BLaER1 (cell line): ENCODE results near the gene FIGN.

Source experiments
- H3K27ac ChIP-seq: shearing (Covaris generic); formaldehyde crosslinking; 2 replicates; pipeline ENCODE4 v1.8.1; 2022
- H3K27me3 ChIP-seq: shearing (Covaris generic); formaldehyde crosslinking; 2 replicates; pipeline ENCODE4 v1.8.1; 2022
- H3K36me3 ChIP-seq: shearing (Covaris generic); formaldehyde crosslinking; 2 replicates; pipeline ENCODE4 v1.8.1; 2022
- H3K4me1 ChIP-seq: shearing (Covaris generic); formaldehyde crosslinking; 2 replicates; pipeline ENCODE4 v1.8.1; 2022
- H3K4me2 ChIP-seq: shearing (Covaris generic); formaldehyde crosslinking; 2 replicates; pipeline ENCODE4 v1.8.1; 2022
- H3K4me3 ChIP-seq: shearing (Covaris generic); formaldehyde crosslinking; 2 replicates; pipeline ENCODE4 v1.8.1; 2022
- H3K9ac ChIP-seq: shearing (Covaris generic); formaldehyde crosslinking; 2 replicates; pipeline ENCODE4 v1.8.1; 2022
- H3K9me3 ChIP-seq: shearing (Covaris generic); formaldehyde crosslinking; 2 replicates; pipeline ENCODE4 v1.8.1; 2022
- H4K20me1 ChIP-seq: shearing (Covaris generic); formaldehyde crosslinking; 2 replicates; pipeline ENCODE4 v1.8.1; 2022
- Cebpa-rat ChIP-seq: shearing (Covaris generic); IDR thresholded peaks from 2 replicates; pipeline ENCODE4 v1.8.1; 2022

Gene FIGN

DNA sequence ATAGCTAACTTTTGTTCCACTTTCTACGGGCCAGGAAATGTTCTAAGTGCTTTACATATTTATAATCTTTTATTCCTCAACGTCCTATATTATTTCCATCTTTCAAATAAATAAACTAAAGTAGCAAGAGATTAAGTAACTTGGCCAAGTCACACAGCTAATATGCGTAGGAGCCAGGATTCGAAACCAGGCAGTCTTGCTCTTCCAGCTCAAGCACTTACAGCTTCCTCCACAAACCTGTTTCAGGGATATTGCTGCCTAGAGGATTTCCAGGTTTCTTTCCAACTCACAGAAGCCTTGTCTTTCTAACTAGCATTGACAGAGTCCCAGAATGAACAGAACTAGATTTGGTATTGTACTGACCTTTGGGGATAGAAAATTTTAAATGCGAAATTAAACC, 102.5 kb downstream of the FIGN start:
- no peak overlapping the region for H3K27ac ChIP-seq
- no peaks in the 10 kb centered on the region for H3K9me3 ChIP-seq
- H3K4me3 ChIP-seq = no peak overlapping the region
- no peaks in the 10 kb centered on the region for H3K36me3 ChIP-seq
- H3K4me1 ChIP-seq = no peaks in the 10 kb centered on the region
- H3K9ac ChIP-seq = no peak overlapping the region
- no peaks in the 10 kb centered on the region for H4K20me1 ChIP-seq
- no peak for TF ChIP-seq Cebpa-rat
- no peaks in the 10 kb centered on the region for H3K27me3 ChIP-seq
- H3K4me2 ChIP-seq = no peak overlapping the region

DNA sequence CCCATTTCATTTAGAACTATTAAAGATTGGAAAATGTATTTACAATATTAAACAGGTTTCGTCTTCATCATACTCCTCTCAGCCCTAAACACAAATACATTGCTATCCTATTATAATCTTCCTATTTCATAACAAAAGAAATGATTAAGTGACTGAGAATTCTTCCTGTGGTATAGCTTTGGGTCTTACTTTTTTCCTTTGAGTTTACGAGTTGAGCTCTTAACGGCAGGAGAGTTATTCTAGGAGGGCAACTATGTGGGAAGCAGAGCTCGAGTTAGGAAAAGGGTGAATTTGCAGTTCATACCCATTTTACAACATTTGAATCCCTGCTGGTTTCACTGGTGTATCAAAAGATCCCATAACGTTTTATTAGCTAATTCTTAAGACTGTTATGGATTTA, 105.0 kb downstream of the FIGN start:
- Histone ChIP-seq H3K36me3 (no peaks in the 10 kb centered on the region), H3K4me3 (no peak overlapping the region), H3K9me3 (no peaks in the 10 kb centered on the region), H3K4me1 (no peaks in the 10 kb centered on the region), H3K27ac (no peak overlapping the region), H3K9ac (no peak overlapping the region), H3K27me3 (no peaks in the 10 kb centered on the region), H3K4me2 (no peak overlapping the region), H4K20me1 (no peaks in the 10 kb centered on the region)
- no peak for TF ChIP-seq Cebpa-rat

- TF ChIP-seq Cebpa-rat = no peak
- Histone ChIP-seq H3K27me3 (no peaks in the 10 kb centered on the region), H3K4me1 (no peaks in the 10 kb centered on the region), H3K4me2 (no peak overlapping the region), H4K20me1 (no peaks in the 10 kb centered on the region), H3K9me3 (no peaks in the 10 kb centered on the region), H3K4me3 (no peak overlapping the region), H3K9ac (no peak overlapping the region), H3K27ac (no peak overlapping the region), H3K36me3 (no peaks in the 10 kb centered on the region)
Observed at GRCh38 chr2:163626639-163627109, 109.1 kb downstream of the FIGN start.

DNA sequence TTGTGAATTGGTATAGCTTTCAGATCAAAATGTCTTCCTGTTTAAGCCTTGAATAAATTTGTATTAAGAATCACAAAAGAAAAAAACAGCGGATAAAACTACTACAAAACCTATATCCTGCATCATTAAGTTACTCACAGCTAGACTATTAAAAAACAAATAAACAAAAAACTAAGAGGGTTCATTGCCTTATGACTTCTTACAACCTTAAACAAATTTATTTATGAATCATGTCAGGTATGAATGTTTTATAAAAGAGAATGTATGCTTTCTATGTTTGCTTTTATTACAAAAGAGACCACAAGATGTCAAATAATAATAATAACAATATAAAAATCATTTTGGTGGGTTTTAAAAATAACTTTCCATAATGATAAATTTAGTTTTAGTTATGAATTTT, 109.6 kb downstream of the FIGN start:
- H3K9ac ChIP-seq = no peak overlapping the region
- H3K27me3 ChIP-seq = no peaks in the 10 kb centered on the region
- no peaks in the 10 kb centered on the region for H4K20me1 ChIP-seq
- H3K4me2 ChIP-seq = no peak overlapping the region
- no peak overlapping the region for H3K4me3 ChIP-seq
- H3K36me3 ChIP-seq = no peaks in the 10 kb centered on the region
- H3K4me1 ChIP-seq = no peaks in the 10 kb centered on the region
- H3K27ac ChIP-seq = no peak overlapping the region
- TF ChIP-seq Cebpa-rat = no peak
- no peaks in the 10 kb centered on the region for H3K9me3 ChIP-seq

DNA sequence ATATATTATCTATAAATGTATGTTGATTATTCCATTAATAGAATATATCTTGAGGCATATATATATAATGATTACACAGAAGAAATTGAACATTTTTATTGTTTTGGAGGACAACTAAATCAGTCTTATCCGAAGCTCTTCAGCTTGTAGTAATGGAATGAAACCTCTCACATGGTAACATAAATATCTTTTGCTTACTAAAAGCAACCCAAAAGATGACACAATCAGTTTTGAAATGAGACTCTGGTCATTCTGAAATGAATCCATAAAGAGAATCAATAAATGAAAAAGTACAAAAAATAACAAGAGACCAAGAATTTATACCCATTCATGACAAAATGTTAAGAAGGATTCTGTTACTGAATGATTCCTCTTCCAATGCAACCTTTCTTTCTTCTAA, 110.2 kb downstream of the FIGN start:
- H3K9me3 ChIP-seq = no peaks in the 10 kb centered on the region
- no peak overlapping the region for H3K4me3 ChIP-seq
- H3K27ac ChIP-seq = no peak overlapping the region
- H3K27me3 ChIP-seq = no peaks in the 10 kb centered on the region
- no peak overlapping the region for H3K4me2 ChIP-seq
- H3K4me1 ChIP-seq = no peaks in the 10 kb centered on the region
- no peak overlapping the region for H3K9ac ChIP-seq
- no peaks in the 10 kb centered on the region for H4K20me1 ChIP-seq
- TF ChIP-seq Cebpa-rat = no peak
- H3K36me3 ChIP-seq = no peaks in the 10 kb centered on the region

GRCh38 chr2:163621445-163622004, 114.3 kb downstream of the FIGN start:
- H3K9me3 ChIP-seq = no peaks in the 10 kb centered on the region
- no peak for TF ChIP-seq Cebpa-rat
- H3K4me3 ChIP-seq = no peak overlapping the region
- no peaks in the 10 kb centered on the region for H3K36me3 ChIP-seq
- H3K4me2 ChIP-seq = no peak overlapping the region
- no peaks in the 10 kb centered on the region for H3K4me1 ChIP-seq
- no peak overlapping the region for H3K9ac ChIP-seq
- H3K27me3 ChIP-seq = no peaks in the 10 kb centered on the region
- no peaks in the 10 kb centered on the region for H4K20me1 ChIP-seq
- no peak overlapping the region for H3K27ac ChIP-seq

DNA sequence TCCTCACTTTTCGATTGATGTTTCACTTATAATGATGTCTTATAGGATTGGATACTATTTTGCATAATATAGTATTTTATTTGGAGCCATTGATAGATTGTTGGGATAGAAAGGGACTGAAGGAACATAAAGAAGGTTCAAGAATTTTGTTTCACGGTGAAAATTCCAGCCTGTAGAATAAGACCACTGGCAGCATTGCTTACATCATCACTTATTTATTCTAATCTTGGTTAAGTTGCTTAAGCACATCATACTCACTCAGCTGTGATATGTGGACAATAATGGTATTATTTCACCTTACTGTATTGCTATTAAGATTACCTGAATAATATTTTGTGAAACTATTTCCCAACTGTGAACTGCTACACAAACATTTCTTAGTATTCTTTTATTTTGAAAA, 118.3 kb downstream of the FIGN start:
- Histone ChIP-seq H3K4me2 (no peak overlapping the region), H4K20me1 (no peaks in the 10 kb centered on the region), H3K27me3 (no peaks in the 10 kb centered on the region), H3K4me1 (no peaks in the 10 kb centered on the region), H3K9ac (no peak overlapping the region), H3K9me3 (no peaks in the 10 kb centered on the region), H3K27ac (no peak overlapping the region), H3K4me3 (no peak overlapping the region), H3K36me3 (no peaks in the 10 kb centered on the region)
- TF ChIP-seq Cebpa-rat = no peak

- H3K4me3 ChIP-seq = no peak overlapping the region
- H4K20me1 ChIP-seq = no peaks in the 10 kb centered on the region
- H3K27me3 ChIP-seq = no peaks in the 10 kb centered on the region
- TF ChIP-seq Cebpa-rat = no peak
- H3K4me2 ChIP-seq = no peak overlapping the region
- no peak overlapping the region for H3K9ac ChIP-seq
- H3K27ac ChIP-seq = no peak overlapping the region
- H3K4me1 ChIP-seq = no peaks in the 10 kb centered on the region
- no peaks in the 10 kb centered on the region for H3K36me3 ChIP-seq
- H3K9me3 ChIP-seq = no peaks in the 10 kb centered on the region
Observed at GRCh38 chr2:163613266-163613731, 122.5 kb downstream of the FIGN start.

DNA sequence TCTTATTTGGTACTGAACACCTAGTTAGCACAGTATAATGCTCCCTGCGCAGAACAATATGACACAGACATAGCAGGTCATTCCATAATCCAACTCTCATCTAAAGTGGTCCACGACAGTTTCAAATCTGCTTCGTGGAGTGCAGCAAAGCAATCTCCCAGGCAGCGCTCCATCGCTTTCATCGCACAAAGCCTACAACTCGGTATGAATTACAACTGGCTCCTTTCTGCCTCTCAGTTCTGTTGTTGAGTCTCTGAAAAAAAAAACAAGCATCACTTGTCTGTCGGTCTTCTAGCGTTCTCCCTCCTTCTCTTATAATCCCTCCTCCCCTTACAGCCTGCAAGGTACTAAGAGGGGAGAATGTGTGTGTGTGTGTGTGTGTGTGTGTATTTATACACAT, 123.5 kb downstream of the FIGN start:
- no peaks in the 10 kb centered on the region for H3K27me3 ChIP-seq
- H3K4me3 ChIP-seq = no peak overlapping the region
- no peak overlapping the region for H3K27ac ChIP-seq
- H3K9ac ChIP-seq = no peak overlapping the region
- no peak for TF ChIP-seq Cebpa-rat
- no peaks in the 10 kb centered on the region for H3K36me3 ChIP-seq
- H3K9me3 ChIP-seq = no peaks in the 10 kb centered on the region
- no peaks in the 10 kb centered on the region for H4K20me1 ChIP-seq
- H3K4me1 ChIP-seq = no peaks in the 10 kb centered on the region
- H3K4me2 ChIP-seq = no peak overlapping the region

DNA sequence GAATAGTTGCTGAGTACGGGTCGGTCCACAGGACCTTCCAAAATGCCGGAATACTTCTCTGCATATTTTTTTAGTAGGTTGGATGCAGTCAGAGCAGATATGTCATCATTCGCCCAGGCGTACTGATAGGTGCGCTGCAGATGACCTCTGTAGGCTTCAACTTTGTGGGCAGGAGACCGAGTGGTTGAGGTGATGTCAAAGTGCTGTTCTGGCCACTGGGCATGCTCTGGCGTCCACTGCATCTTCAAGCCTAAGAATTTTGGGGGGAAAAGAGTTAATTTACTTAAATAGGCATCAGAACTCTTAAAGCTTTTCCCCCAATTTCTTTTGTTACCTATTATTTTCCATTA, 124.3 kb downstream of the FIGN start:
- no peak overlapping the region for H3K27ac ChIP-seq
- no peak for TF ChIP-seq Cebpa-rat
- H3K9ac ChIP-seq = no peak overlapping the region
- H3K4me3 ChIP-seq = no peak overlapping the region
- H3K9me3 ChIP-seq = no peaks in the 10 kb centered on the region
- no peaks in the 10 kb centered on the region for H3K27me3 ChIP-seq
- no peaks in the 10 kb centered on the region for H3K4me1 ChIP-seq
- H3K4me2 ChIP-seq = no peak overlapping the region
- H3K36me3 ChIP-seq = no peaks in the 10 kb centered on the region
- no peaks in the 10 kb centered on the region for H4K20me1 ChIP-seq

GRCh38 chr2:163610817-163611556, 124.8 kb downstream of the FIGN start:
- H3K4me2 ChIP-seq = no peak overlapping the region
- no peaks in the 10 kb centered on the region for H3K4me1 ChIP-seq
- no peak overlapping the region for H3K9ac ChIP-seq
- H3K27ac ChIP-seq = no peak overlapping the region
- H3K4me3 ChIP-seq = no peak overlapping the region
- H3K27me3 ChIP-seq = no peaks in the 10 kb centered on the region
- no peaks in the 10 kb centered on the region for H4K20me1 ChIP-seq
- no peak for TF ChIP-seq Cebpa-rat
- H3K9me3 ChIP-seq = no peaks in the 10 kb centered on the region
- no peaks in the 10 kb centered on the region for H3K36me3 ChIP-seq
